Mucosa of gallbladder (tissue), 1 donor: ENCODE data around the gene TTC36. TPM values are rescaled to one million over a fixed set of nuclear protein-coding genes. Genes with fewer than 3 reads are reported as not detected.
A peak's percentile ranks its signal among the peaks of the same experiment; 100 is the strongest.
"Not testable (repeated sequence)": the region's sequence is repeated elsewhere in the genome, so short reads cannot be mapped to it uniquely, and the experiment has no call there.

Experiments
- DNase-seq: peaks from one replicate; pipeline ENCODE4 v3.0.0-alpha.2; 2020; ENCODE audit warnings: low spot score
- total RNA-seq: library from RNA; stranded (reverse); gene quantifications from one replicate; pipeline ENCODE4 v1.2.1, GENCODE V29; 2021
- donor health status: DM: no; HTN: no; CAD: no.

Gene TTC36
- total RNA-seq, 1 donor from 2014 or later: 1.2 TPM

DNA sequence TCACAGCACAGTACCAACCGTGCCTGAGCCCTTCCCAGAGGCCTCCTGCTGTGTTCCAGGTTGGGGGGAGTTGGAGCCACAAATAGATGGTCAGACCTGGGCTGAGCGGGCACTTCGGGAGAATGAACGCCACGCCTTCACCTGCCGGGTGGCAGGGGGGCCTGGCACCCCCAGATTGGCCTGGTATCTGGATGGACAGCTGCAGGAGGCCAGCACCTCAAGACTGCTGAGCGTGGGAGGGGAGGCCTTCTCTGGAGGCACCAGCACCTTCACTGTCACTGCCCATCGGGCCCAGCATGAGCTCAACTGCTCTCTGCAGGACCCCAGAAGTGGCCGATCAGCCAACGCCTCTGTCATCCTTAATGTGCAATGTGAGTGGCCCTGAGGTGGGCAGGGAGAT lies 4.8 kb downstream of the TTC36 start:
- no peak for DNase-seq

DNA sequence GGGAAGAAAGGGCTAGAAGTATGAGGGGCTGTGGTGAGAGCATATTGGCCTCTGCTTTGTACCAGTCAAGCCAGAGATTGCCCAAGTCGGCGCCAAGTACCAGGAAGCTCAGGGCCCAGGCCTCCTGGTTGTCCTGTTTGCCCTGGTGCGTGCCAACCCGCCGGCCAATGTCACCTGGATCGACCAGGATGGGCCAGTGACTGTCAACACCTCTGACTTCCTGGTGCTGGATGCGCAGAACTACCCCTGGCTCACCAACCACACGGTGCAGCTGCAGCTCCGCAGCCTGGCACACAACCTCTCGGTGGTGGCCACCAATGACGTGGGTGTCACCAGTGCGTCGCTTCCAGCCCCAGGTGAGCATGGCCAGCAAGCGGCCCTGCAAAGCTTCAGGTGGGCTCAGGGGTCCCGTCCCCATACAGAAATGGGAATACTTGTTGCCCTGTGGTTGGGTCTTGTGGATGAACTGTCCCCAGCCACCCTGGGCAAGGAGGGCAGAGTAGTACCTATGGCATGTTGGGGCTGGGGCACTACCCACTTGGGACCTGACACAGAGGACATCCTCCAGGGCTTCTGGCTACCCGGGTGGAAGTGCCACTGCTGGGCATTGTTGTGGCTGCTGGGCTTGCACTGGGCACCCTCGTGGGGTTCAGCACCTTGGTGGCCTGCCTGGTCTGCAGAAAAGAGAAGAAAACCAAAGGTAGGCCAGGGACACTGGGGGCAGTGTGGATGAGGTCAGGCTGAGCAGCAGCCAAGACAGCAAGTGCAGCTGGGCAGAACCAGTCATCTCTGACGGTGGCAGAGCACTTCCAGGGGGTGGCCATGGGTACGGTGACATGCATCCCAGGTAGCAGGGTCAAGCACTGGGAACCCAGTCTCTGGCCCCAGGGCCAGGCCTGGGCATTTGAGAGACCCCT lies 5.8 kb downstream of the TTC36 start:
- no peak for DNase-seq

DNA sequence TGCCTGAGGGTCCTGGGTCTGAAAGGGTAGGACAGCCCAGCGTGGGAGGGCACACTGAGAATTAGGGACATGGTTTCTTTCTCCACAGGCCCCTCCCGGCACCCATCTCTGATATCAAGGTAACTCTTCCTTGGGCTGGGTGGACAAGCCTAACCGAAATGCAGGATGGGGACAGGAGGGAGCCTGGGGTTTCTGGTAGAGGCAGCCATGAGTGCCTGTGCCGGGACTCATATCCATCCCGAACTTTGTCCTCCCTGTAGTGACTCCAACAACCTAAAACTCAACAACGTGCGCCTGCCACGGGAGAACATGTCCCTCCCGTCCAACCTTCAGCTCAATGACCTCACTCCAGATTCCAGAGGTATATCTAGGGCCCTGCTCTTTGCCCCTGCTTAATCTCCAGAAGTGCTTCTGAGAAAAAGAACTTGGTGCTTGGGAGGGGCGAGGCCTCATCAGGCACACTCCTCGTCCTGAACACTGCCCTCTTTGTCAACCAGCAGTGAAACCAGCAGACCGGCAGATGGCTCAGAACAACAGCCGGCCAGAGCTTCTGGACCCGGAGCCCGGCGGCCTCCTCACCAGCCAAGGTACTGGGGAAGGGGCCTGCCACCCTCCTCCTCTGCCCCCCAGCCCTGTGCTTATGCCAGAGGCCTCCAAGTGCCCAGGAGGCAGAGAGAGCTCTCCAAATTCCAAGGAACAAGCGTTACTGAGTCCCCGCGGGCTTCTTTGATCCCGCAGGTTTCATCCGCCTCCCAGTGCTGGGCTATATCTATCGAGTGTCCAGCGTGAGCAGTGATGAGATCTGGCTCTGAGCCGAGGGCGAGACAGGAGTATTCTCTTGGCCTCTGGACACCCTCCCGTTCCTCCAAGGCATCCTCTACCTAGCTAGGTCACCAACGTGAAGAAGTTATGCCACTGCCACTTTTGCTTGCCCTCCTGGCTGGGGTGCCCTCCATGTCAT lies 6.8 kb downstream of the TTC36 start:
- DNase-seq: no peak

- no peak for DNase-seq
Observed at GRCh38 chr11:118535261-118535660, 8.0 kb downstream of the TTC36 start.

GRCh38 chr11:118536726-118537125 lies 9.5 kb downstream of the TTC36 start:
- DNase-seq: no peak

- no peak for DNase-seq
Observed at GRCh38 chr11:118537409-118537980, 10.2 kb downstream of the TTC36 start.

- DNase-seq: no peak
Observed at GRCh38 chr11:118544010-118544646, 16.9 kb downstream of the TTC36 start.

DNA sequence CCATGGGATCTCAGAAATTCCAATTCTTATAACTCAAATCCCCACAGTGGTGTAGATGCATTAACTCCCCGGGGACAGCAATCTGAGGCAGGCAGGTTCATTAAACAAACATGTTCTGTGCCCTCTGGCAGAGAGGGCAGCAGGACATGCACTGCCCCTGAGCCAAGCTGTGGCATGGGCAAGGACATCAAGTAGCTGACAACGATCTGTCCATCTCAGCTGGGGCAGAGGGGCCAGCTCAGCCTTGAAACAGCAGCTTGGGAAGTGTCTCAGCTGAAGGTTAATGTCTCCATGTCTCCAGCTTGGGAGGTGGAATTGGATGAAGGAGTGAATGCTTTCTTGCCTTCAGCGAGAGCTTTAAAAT lies 17.4 kb downstream of the TTC36 start:
- no peak for DNase-seq

DNA sequence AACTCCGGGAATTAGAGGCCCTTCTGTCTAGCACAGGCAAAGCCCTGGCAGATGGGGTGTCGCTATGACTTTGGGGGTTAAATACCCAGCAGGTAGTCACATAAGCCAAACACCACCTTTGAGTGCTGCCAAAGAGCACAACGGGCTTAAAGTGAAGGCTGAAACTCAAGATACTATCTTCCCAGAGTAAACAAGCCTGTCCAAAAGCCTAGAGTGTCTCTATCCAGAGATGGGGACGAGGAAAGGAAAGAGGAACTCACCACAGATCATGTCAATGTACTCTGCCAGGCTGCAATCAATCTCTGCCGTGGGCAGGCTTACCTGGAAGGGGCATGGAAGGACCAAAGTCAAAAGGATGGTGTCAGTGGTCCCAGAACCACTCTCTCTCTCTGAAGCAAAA lies 18.3 kb downstream of the TTC36 start:
- DNase-seq: no peak

GRCh38 chr11:118547132-118547531 lies 19.9 kb downstream of the TTC36 start:
- DNase-seq: no peak

DNA sequence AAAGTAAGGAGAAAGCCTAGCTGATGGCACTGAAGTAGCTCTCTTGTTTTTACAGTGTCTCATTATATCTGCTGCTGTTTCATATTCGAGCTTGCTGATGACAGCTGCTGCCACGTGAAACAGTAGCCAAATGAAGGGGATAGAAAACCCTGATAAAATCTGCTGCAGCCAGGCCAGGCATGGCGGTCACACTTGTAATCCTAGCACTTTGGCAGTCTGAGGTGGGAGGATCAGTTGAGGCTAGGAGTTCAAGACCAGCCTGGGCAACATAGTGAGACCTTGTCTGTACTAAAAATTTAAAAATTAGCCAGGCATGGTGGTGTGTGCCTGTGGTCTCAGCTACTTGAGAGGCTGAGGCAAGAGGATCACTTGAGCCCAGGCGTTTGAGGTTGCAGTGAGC lies 25.1 kb downstream of the TTC36 start:
- no peak for DNase-seq

DNA sequence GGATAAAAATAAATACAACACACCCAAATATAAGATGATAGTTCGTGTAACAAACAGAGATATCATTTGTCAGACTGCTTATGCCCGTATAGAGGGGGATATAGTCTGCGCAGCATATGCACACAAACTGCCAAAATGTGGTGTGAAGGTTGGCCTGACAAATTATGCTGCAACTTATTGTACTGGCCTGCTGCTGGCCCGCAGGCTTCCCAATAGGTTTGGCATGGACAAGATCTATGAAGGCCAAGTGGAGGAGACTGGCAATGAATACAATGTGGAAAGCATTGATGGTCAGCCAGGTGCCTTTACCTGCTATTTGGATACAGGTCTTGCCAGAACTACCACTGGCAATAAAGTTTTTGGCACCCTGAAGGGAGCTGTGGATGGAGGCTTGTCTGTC lies 33.5 kb downstream of the TTC36 start:
- no peak for DNase-seq

GRCh38 chr11:118565051-118565450 lies 37.8 kb downstream of the TTC36 start:
- no peak for DNase-seq

GRCh38 chr11:118569670-118570069 lies 42.4 kb downstream of the TTC36 start:
- DNase-seq: no peak

GRCh38 chr11:118570787-118571186 lies 43.5 kb downstream of the TTC36 start:
- no peak for DNase-seq

DNA sequence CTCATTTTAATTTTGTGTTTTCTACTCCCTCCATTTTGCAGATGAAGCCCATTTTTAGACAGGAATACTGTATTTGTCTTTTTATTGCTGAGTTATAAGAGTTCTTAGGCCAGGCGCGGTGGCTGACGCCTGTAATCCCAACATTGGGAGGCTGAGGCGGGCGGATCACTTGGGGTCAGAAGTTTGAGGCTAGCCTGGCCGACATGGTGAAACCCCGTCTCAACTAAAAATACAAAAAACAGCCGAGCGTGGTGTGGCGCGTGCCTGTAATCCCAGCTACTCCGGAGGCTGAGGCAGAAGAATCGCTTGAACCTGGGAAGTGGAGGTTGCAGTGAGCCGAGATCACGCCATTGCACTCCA lies 44.4 kb downstream of the TTC36 start:
- DNase-seq: not testable (repeated sequence)

DNA sequence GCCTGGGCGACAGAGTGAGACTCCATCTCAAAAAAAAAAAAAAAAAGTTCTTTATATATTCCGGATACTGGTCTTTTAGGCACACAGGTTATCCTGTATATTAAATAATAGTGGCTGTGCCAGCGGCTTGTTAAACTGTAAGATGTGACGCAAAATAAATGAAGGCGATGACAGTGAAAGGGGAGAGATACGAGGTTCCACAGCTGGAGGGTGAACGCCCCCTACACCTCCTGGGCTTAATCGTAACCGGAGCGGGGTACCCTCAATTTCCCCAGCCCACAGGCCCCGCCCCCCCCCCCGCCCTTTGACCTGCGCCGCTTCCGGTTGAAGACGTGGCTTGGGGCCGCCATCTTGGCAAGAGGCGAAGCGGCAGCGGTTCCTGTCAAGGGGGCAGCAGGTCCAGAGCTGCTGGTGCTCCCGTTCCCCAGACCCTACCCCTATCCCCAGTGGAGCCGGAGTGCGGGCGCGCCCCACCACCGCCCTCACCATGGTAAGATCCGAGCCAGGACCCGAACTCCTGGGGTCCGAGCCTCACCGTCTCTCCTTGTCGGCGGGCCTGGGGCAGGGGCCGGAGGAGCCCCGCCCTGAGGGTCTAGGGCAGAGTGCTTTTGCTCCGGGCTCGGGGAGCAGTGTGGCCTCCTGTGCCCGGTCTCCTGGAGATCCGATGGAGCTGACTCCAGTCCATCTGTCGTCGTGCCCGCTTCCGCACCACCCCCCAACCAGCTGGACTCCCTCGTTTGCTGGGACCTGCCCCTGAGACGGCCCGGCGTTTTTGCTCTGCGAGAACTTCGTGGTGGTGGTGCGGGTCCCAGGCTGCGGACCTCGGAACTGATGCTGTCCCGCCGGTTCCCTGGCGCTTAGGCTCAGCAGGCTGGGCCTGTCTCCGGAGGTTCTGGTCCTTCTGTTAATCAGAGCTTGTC lies 45.0 kb downstream of the TTC36 start, which contains the start of gene ARCN1:
ARCN1 (plus strand) TSS at position 349 of the 920 bp plus-strand sequence; CDS start at position 488, 139 bp downstream.
- peak; percentile 62 for DNase-seq

DNA sequence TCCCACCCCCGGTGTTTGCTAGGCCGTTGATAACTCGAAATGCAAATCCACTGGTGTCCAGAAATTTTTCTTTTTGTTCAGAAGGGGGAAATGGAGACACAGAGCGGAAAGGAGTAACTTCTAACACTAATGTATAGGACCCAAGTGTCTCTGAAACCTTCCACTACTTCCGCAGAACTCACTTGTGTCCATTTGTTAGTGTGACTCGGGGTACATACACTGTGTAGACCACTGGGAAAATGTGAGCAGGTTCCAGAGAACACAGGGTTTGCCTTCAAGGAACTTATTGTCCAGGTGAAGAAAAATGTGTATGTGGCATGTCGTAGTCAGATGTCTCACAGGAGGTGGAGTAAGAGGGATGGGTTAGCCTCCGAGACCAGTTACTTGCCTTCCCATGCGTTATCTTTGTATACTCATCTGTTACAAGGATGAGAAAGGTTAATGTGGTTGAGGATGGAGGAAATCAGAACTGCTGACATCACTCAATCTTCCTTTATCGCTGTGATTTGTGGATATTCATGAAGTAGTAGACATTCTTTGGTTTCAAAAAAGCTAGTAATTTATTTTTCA lies 45.8 kb downstream of the TTC36 start:
- no peak for DNase-seq

DNA sequence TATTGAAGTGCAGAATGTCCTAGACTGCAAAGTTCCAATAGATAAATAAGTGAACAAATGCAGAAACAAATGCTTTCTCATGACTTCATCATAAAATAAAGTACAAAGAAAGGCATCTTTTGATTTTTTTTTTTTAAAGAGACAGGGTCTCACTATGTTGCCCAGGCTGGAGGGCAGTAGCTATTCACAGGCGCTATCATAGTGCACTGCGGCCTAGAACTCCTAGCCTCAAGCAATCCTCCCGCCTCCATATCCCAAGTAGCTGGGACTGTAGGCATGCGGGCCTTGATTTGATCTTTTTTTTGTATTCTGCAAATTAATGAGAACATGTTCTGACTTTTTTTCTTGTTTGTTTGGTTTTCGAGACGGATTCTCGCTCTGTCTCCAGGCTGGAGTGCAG lies 47.4 kb downstream of the TTC36 start:
- DNase-seq: no peak

- not testable (repeated sequence) for DNase-seq
Observed at GRCh38 chr11:118577995-118578394, 50.7 kb downstream of the TTC36 start.
